H7 (cell line): ENCODE results near the gene ACAP3. TPM values are rescaled to one million over a fixed set of nuclear protein-coding genes. Genes with fewer than 3 reads are reported as not detected.

ENCODE experiments used
- DNase-seq: peaks from one replicate; pipeline ENCODE4 v3.0.0; 2012
- H3K27me3 ChIP-seq: 2 replicates; pipeline ENCODE4 v1.6.0; 2011; ENCODE audit warnings: mild to moderate bottlenecking, low read length; ENCODE audit not compliant: control insufficient read depth, insufficient read depth
- H3K36me3 ChIP-seq: replicated peaks from 2 replicates; pipeline ENCODE4 v1.5.1; 2011; ENCODE audit warnings: low read length; ENCODE audit not compliant: control insufficient read depth, insufficient read depth
- H3K4me3 ChIP-seq: 2 replicates; pipeline ENCODE4 v1.5.1; 2011; ENCODE audit warnings: low read depth, mild to moderate bottlenecking, control low read depth, low read length, moderate library complexity; ENCODE audit not compliant: insufficient read depth
- total RNA-seq: library from RNA; depleted of rRNA; stranded (reverse); fragments of >200 nt; shearing (Covaris generic); gene quantifications from 2 replicates; pipeline ENCODE4 v1.2.3, GENCODE V29; 2014

Gene ACAP3
- total RNA-seq, 1 experiment from 2014 or later = 55.9 TPM

- peak; percentile 89 for DNase-seq
- H3K36me3 ChIP-seq = peaks cover 4% of the 10 kb centered on the region
- no peaks in the 10 kb centered on the region; the same call in 1 of the 2 replicates for H3K27me3 ChIP-seq
- peak overlapping the region; percentile 75 for H3K4me3 ChIP-seq
Measured at GRCh38 chr1:1307261-1307922, 338 bp downstream of the ACAP3 start.

- H3K4me3 ChIP-seq = peak overlapping the region; percentile 75
- no peaks in the 10 kb centered on the region; the same call in 1 of the 2 replicates for H3K27me3 ChIP-seq
- H3K36me3 ChIP-seq = peaks cover 4% of the 10 kb centered on the region
- DNase-seq = no peak
Measured at GRCh38 chr1:1306661-1307260, 969 bp downstream of the ACAP3 start.

- peak; percentile 84 for DNase-seq
Measured at GRCh38 chr1:1306070-1306660, 1.6 kb downstream of the ACAP3 start.

GRCh38 chr1:1305300-1306069, 2.2 kb downstream of the ACAP3 start:
- DNase-seq = peak; percentile 88
- Histone ChIP-seq H3K36me3 (no peaks in the 10 kb centered on the region; the same call in none of the 2 replicates), H3K4me3 (no peak overlapping the region; the same call in 1 of the 2 replicates), H3K27me3 (no peaks in the 10 kb centered on the region; the same call in 1 of the 2 replicates)

More at GRCh38 chr1:1306070-1306660, 1.6 kb downstream of the ACAP3 start:
- Histone ChIP-seq H3K36me3 (no peaks in the 10 kb centered on the region; the same call in none of the 2 replicates), H3K4me3 (peak overlapping the region; percentile 3; the same call in 1 of the 2 replicates), H3K27me3 (no peaks in the 10 kb centered on the region; the same call in 1 of the 2 replicates)

GRCh38 chr1:1304331-1305299, 3.1 kb downstream of the ACAP3 start:
- peak overlapping the region; percentile 16; the same call in 1 of the 2 replicates for H3K4me3 ChIP-seq
- no peaks in the 10 kb centered on the region for H3K36me3 ChIP-seq
- peak; percentile 93 for DNase-seq
- no peaks in the 10 kb centered on the region; the same call in 1 of the 2 replicates for H3K27me3 ChIP-seq

GRCh38 chr1:1303736-1304135, 4.0 kb downstream of the ACAP3 start:
- no peak for DNase-seq

GRCh38 chr1:1302951-1303509, 4.7 kb downstream of the ACAP3 start:
- H3K4me3 ChIP-seq = no peak overlapping the region
- no peaks in the 10 kb centered on the region for H3K27me3 ChIP-seq
- H3K36me3 ChIP-seq = no peaks in the 10 kb centered on the region
- peak; percentile 64 for DNase-seq

More at GRCh38 chr1:1303736-1304135, 4.0 kb downstream of the ACAP3 start:
- Histone ChIP-seq H3K27me3 (no peaks in the 10 kb centered on the region), H3K4me3 (no peak overlapping the region), H3K36me3 (no peaks in the 10 kb centered on the region)

- no peaks in the 10 kb centered on the region for H3K27me3 ChIP-seq
- H3K4me3 ChIP-seq = no peak overlapping the region
- no peaks in the 10 kb centered on the region for H3K36me3 ChIP-seq
- DNase-seq = peak; percentile 93
Measured at GRCh38 chr1:1302006-1302430, 5.7 kb downstream of the ACAP3 start.

- no peak overlapping the region for H3K4me3 ChIP-seq
- H3K27me3 ChIP-seq = no peaks in the 10 kb centered on the region
- H3K36me3 ChIP-seq = no peaks in the 10 kb centered on the region; the same call in 1 of the 2 replicates
- no peak for DNase-seq
Measured at GRCh38 chr1:1300352-1300739, 7.4 kb downstream of the ACAP3 start.

- H3K36me3 ChIP-seq = no peaks in the 10 kb centered on the region; the same call in 1 of the 2 replicates
- H3K4me3 ChIP-seq = no peak overlapping the region
- peak; percentile 90 for DNase-seq
- no peaks in the 10 kb centered on the region for H3K27me3 ChIP-seq
Measured at GRCh38 chr1:1299686-1300351, 7.9 kb downstream of the ACAP3 start.

- Histone ChIP-seq H3K27me3 (no peaks in the 10 kb centered on the region), H3K4me3 (no peak overlapping the region), H3K36me3 (no peaks in the 10 kb centered on the region; the same call in 1 of the 2 replicates)
- peak; percentile 96 for DNase-seq
Measured at GRCh38 chr1:1298861-1299685, 8.7 kb downstream of the ACAP3 start.

- H3K36me3 ChIP-seq = no peaks in the 10 kb centered on the region; the same call in 1 of the 2 replicates
- no peak for DNase-seq
- no peaks in the 10 kb centered on the region for H3K27me3 ChIP-seq
- H3K4me3 ChIP-seq = no peak overlapping the region
Measured at GRCh38 chr1:1297802-1298424, 9.8 kb downstream of the ACAP3 start.
